GOT3 (cell line): ENCODE measurements around the gene MT4.

Experiments
- DNase-seq: peaks from one replicate; lab custom pipeline; 2025; ENCODE audit warnings: mixed read lengths; lab: John Stamatoyannopoulos, UW

Gene MT4

GRCh38 chr16:56605475-56605874 lies 40.6 kb downstream of the MT4 start:
- no peak for DNase-seq

GRCh38 chr16:56606071-56606475 lies 41.2 kb downstream of the MT4 start:
- DNase-seq = no peak

- DNase-seq = no peak
These were observed 41.7 kb downstream of the MT4 start for GRCh38 chr16:56606476-56607108.

GRCh38 chr16:56607109-56607618 lies 42.3 kb downstream of the MT4 start:
- peak; percentile 60 for DNase-seq

GRCh38 chr16:56607675-56608042 lies 42.8 kb downstream of the MT4 start:
- DNase-seq = no peak

- peak; percentile 74 for DNase-seq
These were observed 43.4 kb downstream of the MT4 start, which contains the start of gene MT2A for GRCh38 chr16:56608043-56608875. Gene MT2A, plus strand, starts transcription at chr16:56608584. Its CDS starts 72 bp downstream, at chr16:56608656.

- no peak for DNase-seq
These were observed 44.1 kb downstream of the MT4 start for GRCh38 chr16:56608876-56609462.

GRCh38 chr16:56609463-56609921 lies 44.6 kb downstream of the MT4 start:
- DNase-seq = no peak

- no peak for DNase-seq
These were observed 45.2 kb downstream of the MT4 start for GRCh38 chr16:56610017-56610608.

GRCh38 chr16:56610609-56611111 lies 45.8 kb downstream of the MT4 start:
- DNase-seq = no peak

GRCh38 chr16:56611281-56611833 lies 46.5 kb downstream of the MT4 start:
- DNase-seq = no peak

GRCh38 chr16:56613706-56614105 lies 48.8 kb downstream of the MT4 start:
- no peak for DNase-seq

GRCh38 chr16:56614549-56614991 lies 49.7 kb downstream of the MT4 start:
- DNase-seq = no peak

GRCh38 chr16:56615353-56615752 lies 50.5 kb downstream of the MT4 start:
- no peak for DNase-seq

GRCh38 chr16:56616608-56617211 lies 51.8 kb downstream of the MT4 start:
- DNase-seq = no peak

GRCh38 chr16:56617212-56618085 lies 52.6 kb downstream of the MT4 start:
- DNase-seq = no peak

- DNase-seq = no peak
These were observed 53.3 kb downstream of the MT4 start for GRCh38 chr16:56618138-56618537.
